Memory B cell (primary cell): ENCODE measurements around the gene LMO2.

ENCODE experiments used
- ATAC-seq: fragments of 150-1000 bp; cut with Tn5 transposase; 2 replicates; pipeline ENCODE4 v1.10.0; 2021; ENCODE audit warnings: low read depth, mild to moderate bottlenecking, moderate library complexity
- DNase-seq, 2 donors: peaks; one replicate each; pipeline ENCODE4 v3.0.0; 2022; ENCODE audit warnings: low spot score in 2 of 2
- H3K27ac Mint-ChIP-seq: one replicate; pipeline ENCODE4 v1.8.0; 2022; ENCODE audit warnings: mild to moderate bottlenecking, moderate library complexity, mixed read lengths
- H3K27me3 Mint-ChIP-seq: one replicate; pipeline ENCODE4 v1.8.0; 2022; ENCODE audit warnings: mixed read lengths
- H3K36me3 Mint-ChIP-seq: one replicate; pipeline ENCODE4 v1.8.0; 2022; ENCODE audit warnings: mild to moderate bottlenecking, mixed read lengths
- H3K4me1 Mint-ChIP-seq: one replicate; pipeline ENCODE4 v1.8.0; 2022; ENCODE audit warnings: mixed read lengths
- H3K4me3 Mint-ChIP-seq: one replicate; pipeline ENCODE4 v1.8.0; 2022; ENCODE audit warnings: mild to moderate bottlenecking, moderate library complexity, mixed read lengths
- H3K9me3 Mint-ChIP-seq: one replicate; pipeline ENCODE4 v1.8.0; 2022; ENCODE audit warnings: mixed read lengths

LMO2 gene

GRCh38 chr11:33869481-33870422 lies 22.1 kb downstream of the LMO2 start:
- ATAC-seq (peak; percentile 67), DNase-seq (peak in 1 of 2 donors; percentile 41)
- no peaks in the 10 kb centered on the region for H3K36me3 Mint-ChIP-seq
- H3K9me3 Mint-ChIP-seq, result no peaks in the 10 kb centered on the region
- H3K27me3 Mint-ChIP-seq, result no peaks in the 10 kb centered on the region
- H3K27ac Mint-ChIP-seq, result peak overlapping the region; percentile 78
- peak overlapping the region; percentile 94 for H3K4me3 Mint-ChIP-seq
- peaks cover 23% of the 10 kb centered on the region for H3K4me1 Mint-ChIP-seq

GRCh38 chr11:33868647-33869461 lies 23.0 kb downstream of the LMO2 start:
- Mint-ChIP-seq H3K27me3 (no peaks in the 10 kb centered on the region), H3K36me3 (no peaks in the 10 kb centered on the region), H3K9me3 (no peaks in the 10 kb centered on the region), H3K4me1 (peaks cover 23% of the 10 kb centered on the region), H3K27ac (peak overlapping the region; percentile 55), H3K4me3 (peak overlapping the region; percentile 78)
- ATAC-seq (peak; percentile 2), DNase-seq (peak in 1 of 2 donors; percentile 25)

GRCh38 chr11:33867996-33868646 lies 23.8 kb downstream of the LMO2 start:
- Mint-ChIP-seq H3K36me3 (no peaks in the 10 kb centered on the region), H3K4me1 (peaks cover 23% of the 10 kb centered on the region), H3K4me3 (peak overlapping the region; percentile 78), H3K27me3 (no peaks in the 10 kb centered on the region), H3K27ac (peak overlapping the region; percentile 55), H3K9me3 (no peaks in the 10 kb centered on the region)
- ATAC-seq (no peak), DNase-seq (no peak)

GRCh38 chr11:33867561-33867960 lies 24.3 kb downstream of the LMO2 start:
- no peak for DNase-seq
- ATAC-seq, result peak; percentile 37
- Mint-ChIP-seq H3K36me3 (no peaks in the 10 kb centered on the region), H3K4me3 (peak overlapping the region; percentile 78), H3K9me3 (no peaks in the 10 kb centered on the region), H3K4me1 (peaks cover 23% of the 10 kb centered on the region), H3K27ac (peak overlapping the region; percentile 55), H3K27me3 (no peaks in the 10 kb centered on the region)

- DNase-seq (no peak), ATAC-seq (no peak)
- H3K27me3 Mint-ChIP-seq, result no peaks in the 10 kb centered on the region
- H3K4me3 Mint-ChIP-seq, result no peak overlapping the region
- no peak overlapping the region for H3K27ac Mint-ChIP-seq
- no peaks in the 10 kb centered on the region for H3K9me3 Mint-ChIP-seq
- peaks cover 23% of the 10 kb centered on the region for H3K4me1 Mint-ChIP-seq
- H3K36me3 Mint-ChIP-seq, result no peaks in the 10 kb centered on the region
Measured at GRCh38 chr11:33866936-33867335, 24.9 kb downstream of the LMO2 start.

- DNase-seq (no peak), ATAC-seq (no peak)
- H3K27ac Mint-ChIP-seq, result no peak overlapping the region
- no peak overlapping the region for H3K4me3 Mint-ChIP-seq
- no peaks in the 10 kb centered on the region for H3K27me3 Mint-ChIP-seq
- peaks cover 11% of the 10 kb centered on the region for H3K4me1 Mint-ChIP-seq
- no peaks in the 10 kb centered on the region for H3K9me3 Mint-ChIP-seq
- peaks cover 3% of the 10 kb centered on the region for H3K36me3 Mint-ChIP-seq
Measured at GRCh38 chr11:33864479-33864878, 27.4 kb downstream of the LMO2 start.

- H3K4me3 Mint-ChIP-seq, result no peak overlapping the region
- no peaks in the 10 kb centered on the region for H3K9me3 Mint-ChIP-seq
- H3K27me3 Mint-ChIP-seq, result no peaks in the 10 kb centered on the region
- DNase-seq, result no peak
- no peak overlapping the region for H3K27ac Mint-ChIP-seq
- peaks cover 11% of the 10 kb centered on the region for H3K4me1 Mint-ChIP-seq
- no peak for ATAC-seq
- H3K36me3 Mint-ChIP-seq, result peaks cover 3% of the 10 kb centered on the region
Measured at GRCh38 chr11:33863418-33864172, 28.3 kb downstream of the LMO2 start.

- ATAC-seq, result no peak
- H3K4me1 Mint-ChIP-seq, result peaks cover 1% of the 10 kb centered on the region
Measured at GRCh38 chr11:33861941-33862589, 29.8 kb downstream of the LMO2 start.

GRCh38 chr11:33861386-33861785 lies 30.5 kb downstream of the LMO2 start:
- H3K4me3 Mint-ChIP-seq, result no peak overlapping the region
- no peaks in the 10 kb centered on the region for H3K9me3 Mint-ChIP-seq
- no peak overlapping the region for H3K27ac Mint-ChIP-seq
- DNase-seq (no peak), ATAC-seq (no peak)
- no peaks in the 10 kb centered on the region for H3K4me1 Mint-ChIP-seq
- H3K27me3 Mint-ChIP-seq, result no peaks in the 10 kb centered on the region
- H3K36me3 Mint-ChIP-seq, result peaks cover 3% of the 10 kb centered on the region

More at GRCh38 chr11:33861941-33862589, 29.8 kb downstream of the LMO2 start:
- DNase-seq, result no peak
- H3K27me3 Mint-ChIP-seq, result no peaks in the 10 kb centered on the region
- peaks cover 3% of the 10 kb centered on the region for H3K36me3 Mint-ChIP-seq
- H3K4me3 Mint-ChIP-seq, result no peak overlapping the region
- no peaks in the 10 kb centered on the region for H3K9me3 Mint-ChIP-seq
- H3K27ac Mint-ChIP-seq, result no peak overlapping the region

- Mint-ChIP-seq H3K36me3 (peaks cover 3% of the 10 kb centered on the region), H3K4me3 (no peak overlapping the region), H3K27ac (no peak overlapping the region), H3K9me3 (no peaks in the 10 kb centered on the region), H3K4me1 (no peaks in the 10 kb centered on the region), H3K27me3 (no peaks in the 10 kb centered on the region)
- DNase-seq (no peak), ATAC-seq (no peak)
Measured at GRCh38 chr11:33860926-33861325, 30.9 kb downstream of the LMO2 start.

- ATAC-seq (no peak), DNase-seq (no peak)
- H3K9me3 Mint-ChIP-seq, result no peaks in the 10 kb centered on the region
- no peaks in the 10 kb centered on the region for H3K27me3 Mint-ChIP-seq
- no peak overlapping the region for H3K4me3 Mint-ChIP-seq
- no peaks in the 10 kb centered on the region for H3K4me1 Mint-ChIP-seq
- H3K36me3 Mint-ChIP-seq, result peaks cover 6% of the 10 kb centered on the region
- H3K27ac Mint-ChIP-seq, result no peak overlapping the region
Measured at GRCh38 chr11:33859306-33859705, 32.6 kb downstream of the LMO2 start.

- H3K4me1 Mint-ChIP-seq, result no peaks in the 10 kb centered on the region
- no peak overlapping the region for H3K27ac Mint-ChIP-seq
- no peaks in the 10 kb centered on the region for H3K27me3 Mint-ChIP-seq
- peaks cover 6% of the 10 kb centered on the region for H3K36me3 Mint-ChIP-seq
- ATAC-seq (peak; percentile 98), DNase-seq (peak; percentile 81 to 84)
- H3K9me3 Mint-ChIP-seq, result no peaks in the 10 kb centered on the region
- no peak overlapping the region for H3K4me3 Mint-ChIP-seq
Measured at GRCh38 chr11:33857933-33858371, 33.9 kb downstream of the LMO2 start.

GRCh38 chr11:33855500-33855899 lies 36.4 kb downstream of the LMO2 start:
- no peak for DNase-seq
- H3K36me3 Mint-ChIP-seq, result peaks cover 5% of the 10 kb centered on the region
- ATAC-seq, result no peak
- no peak overlapping the region for H3K4me3 Mint-ChIP-seq
- H3K9me3 Mint-ChIP-seq, result no peaks in the 10 kb centered on the region
- no peaks in the 10 kb centered on the region for H3K27me3 Mint-ChIP-seq
- H3K27ac Mint-ChIP-seq, result no peak overlapping the region
- H3K4me1 Mint-ChIP-seq, result no peaks in the 10 kb centered on the region
